Chondrocyte (in vitro differentiated cells): ENCODE results near the gene LENG8. TPM values are rescaled to one million over a fixed set of nuclear protein-coding genes. Genes with fewer than 3 reads are reported as not detected.
"Not testable (repeated sequence)": the region's sequence is repeated elsewhere in the genome, so short reads cannot be mapped to it uniquely, and the experiment has no call there.

Source experiments
- DNase-seq: peaks from one replicate; pipeline ENCODE4 v3.0.0; 2021; ENCODE audit warnings: mixed read lengths, low spot score
- H3K27ac Mint-ChIP-seq: one replicate; pipeline ENCODE4 v1.8.0; 2021; ENCODE audit warnings: mild to moderate bottlenecking, moderate library complexity, mixed read lengths; ENCODE audit not compliant: unreplicated experiment
- H3K27me3 Mint-ChIP-seq: 2 replicates; pipeline ENCODE4 v1.8.0; 2021; ENCODE audit warnings: low read depth, mixed read lengths
- H3K36me3 Mint-ChIP-seq: 2 replicates; pipeline ENCODE4 v1.8.0; 2021; ENCODE audit warnings: low read depth, mixed read lengths
- H3K4me1 Mint-ChIP-seq: 2 replicates; pipeline ENCODE4 v1.8.0; 2021; ENCODE audit warnings: low read depth, mild to moderate bottlenecking, mixed read lengths
- H3K4me3 Mint-ChIP-seq: one replicate; pipeline ENCODE4 v1.8.0; 2021; ENCODE audit warnings: mild to moderate bottlenecking, moderate library complexity, mixed read lengths; ENCODE audit not compliant: unreplicated experiment
- H3K9me3 Mint-ChIP-seq: 2 replicates; pipeline ENCODE4 v1.8.0; 2021; ENCODE audit warnings: low read depth, mixed read lengths
- total RNA-seq: library from RNA; stranded (reverse); gene quantifications from 3 replicates; pipeline ENCODE4 v1.2.1, GENCODE V29; 2021
- TF ChIP-seq, protein P1 (sequence below): fragments of 200-600 bp; sonication (generic); IDR thresholded peaks from 2 replicates; pipeline ENCODE4 v1.5.0; 2021; ENCODE audit warnings: antibody characterized with exemption, mild to moderate bottlenecking, moderate library complexity

LENG8 gene
- total RNA-seq, 1 donor from 2014 or later, result 110 TPM

DNA sequence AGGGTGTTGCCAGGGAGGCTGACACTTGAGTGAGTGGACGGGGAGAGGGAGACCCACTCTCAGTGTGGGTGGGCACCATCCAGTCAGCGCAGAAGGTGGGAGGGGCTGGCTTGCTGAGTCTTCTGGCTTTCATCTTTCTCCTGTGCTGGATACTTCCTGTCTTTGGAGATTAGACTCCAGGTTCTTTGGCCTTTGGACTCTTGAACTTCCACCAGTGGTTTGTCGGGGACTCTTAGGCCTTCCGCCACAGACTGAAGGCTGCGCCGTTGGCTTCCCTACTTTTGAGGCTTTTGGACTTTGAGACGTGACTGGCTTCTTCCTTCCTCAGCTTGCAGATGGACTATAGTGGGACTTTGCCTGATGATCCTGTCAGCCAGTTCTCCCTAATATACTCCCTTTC lies 4.3 kb upstream of the LENG8 start:
- Mint-ChIP-seq H3K36me3 (peaks cover 16% of the 10 kb centered on the region), H3K27ac (no peak overlapping the region), H3K4me3 (no peak overlapping the region), H3K9me3 (no peaks in the 10 kb centered on the region), H3K4me1 (peaks cover 18% of the 10 kb centered on the region), H3K27me3 (no peaks in the 10 kb centered on the region)
- TF ChIP-seq, protein P1, sequence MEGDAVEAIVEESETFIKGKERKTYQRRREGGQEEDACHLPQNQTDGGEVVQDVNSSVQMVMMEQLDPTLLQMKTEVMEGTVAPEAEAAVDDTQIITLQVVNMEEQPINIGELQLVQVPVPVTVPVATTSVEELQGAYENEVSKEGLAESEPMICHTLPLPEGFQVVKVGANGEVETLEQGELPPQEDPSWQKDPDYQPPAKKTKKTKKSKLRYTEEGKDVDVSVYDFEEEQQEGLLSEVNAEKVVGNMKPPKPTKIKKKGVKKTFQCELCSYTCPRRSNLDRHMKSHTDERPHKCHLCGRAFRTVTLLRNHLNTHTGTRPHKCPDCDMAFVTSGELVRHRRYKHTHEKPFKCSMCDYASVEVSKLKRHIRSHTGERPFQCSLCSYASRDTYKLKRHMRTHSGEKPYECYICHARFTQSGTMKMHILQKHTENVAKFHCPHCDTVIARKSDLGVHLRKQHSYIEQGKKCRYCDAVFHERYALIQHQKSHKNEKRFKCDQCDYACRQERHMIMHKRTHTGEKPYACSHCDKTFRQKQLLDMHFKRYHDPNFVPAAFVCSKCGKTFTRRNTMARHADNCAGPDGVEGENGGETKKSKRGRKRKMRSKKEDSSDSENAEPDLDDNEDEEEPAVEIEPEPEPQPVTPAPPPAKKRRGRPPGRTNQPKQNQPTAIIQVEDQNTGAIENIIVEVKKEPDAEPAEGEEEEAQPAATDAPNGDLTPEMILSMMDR, result no peak
- DNase-seq, result no peak

GRCh38 chr19:54446349-54446748 lies 2.6 kb upstream of the LENG8 start:
- H3K27me3 Mint-ChIP-seq, H3K4me3 Mint-ChIP-seq, DNase-seq, H3K27ac Mint-ChIP-seq, H3K9me3 Mint-ChIP-seq: not testable (repeated sequence)
- TF ChIP-seq, protein P1, result peak; percentile 19
- peaks cover 34% of the 10 kb centered on the region for H3K4me1 Mint-ChIP-seq
- peaks cover 17% of the 10 kb centered on the region for H3K36me3 Mint-ChIP-seq

DNA sequence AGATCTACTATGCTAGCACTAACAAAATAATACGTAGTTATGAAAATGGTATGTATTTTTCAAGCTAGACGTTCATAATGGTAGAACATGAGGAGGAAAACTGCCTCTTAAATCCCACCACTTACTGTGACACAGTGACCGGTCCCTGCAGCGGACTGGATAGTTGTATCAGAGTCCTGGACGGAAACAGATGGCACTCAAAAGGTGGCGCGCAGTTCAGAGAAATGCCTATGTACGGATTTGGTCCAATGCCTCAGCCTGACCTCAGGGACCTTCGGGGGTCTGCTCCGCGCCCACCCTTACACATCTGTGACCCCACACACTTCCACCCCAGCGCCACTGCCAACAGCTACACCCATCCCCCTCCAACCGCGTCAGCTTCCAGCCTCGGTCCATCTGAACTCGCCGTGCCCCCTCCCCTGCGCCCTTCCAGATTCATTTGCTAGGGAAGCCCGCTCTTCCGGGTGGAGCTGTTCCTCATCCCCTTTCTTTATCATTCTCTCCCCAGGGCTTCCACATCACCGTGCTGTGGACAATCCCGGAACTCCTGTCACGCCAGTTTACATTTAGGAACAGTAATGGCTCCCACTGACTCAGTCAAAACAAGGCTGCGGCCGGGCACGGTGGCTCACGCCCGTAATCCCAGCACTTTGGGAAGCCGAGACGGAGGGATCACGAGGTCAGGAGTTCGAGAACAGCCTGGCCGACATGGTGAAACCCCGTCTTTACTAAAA lies 792 bp upstream of the LENG8 start:
- H3K27me3 Mint-ChIP-seq, result no peaks in the 10 kb centered on the region
- TF ChIP-seq, protein P1, result peak; percentile 33
- peak overlapping the region; percentile 100 for H3K4me3 Mint-ChIP-seq
- peaks cover 41% of the 10 kb centered on the region for H3K4me1 Mint-ChIP-seq
- peak; percentile 91 for DNase-seq
- H3K9me3 Mint-ChIP-seq, result no peaks in the 10 kb centered on the region
- peaks cover 21% of the 10 kb centered on the region for H3K36me3 Mint-ChIP-seq
- H3K27ac Mint-ChIP-seq, result peak overlapping the region; percentile 100

DNA sequence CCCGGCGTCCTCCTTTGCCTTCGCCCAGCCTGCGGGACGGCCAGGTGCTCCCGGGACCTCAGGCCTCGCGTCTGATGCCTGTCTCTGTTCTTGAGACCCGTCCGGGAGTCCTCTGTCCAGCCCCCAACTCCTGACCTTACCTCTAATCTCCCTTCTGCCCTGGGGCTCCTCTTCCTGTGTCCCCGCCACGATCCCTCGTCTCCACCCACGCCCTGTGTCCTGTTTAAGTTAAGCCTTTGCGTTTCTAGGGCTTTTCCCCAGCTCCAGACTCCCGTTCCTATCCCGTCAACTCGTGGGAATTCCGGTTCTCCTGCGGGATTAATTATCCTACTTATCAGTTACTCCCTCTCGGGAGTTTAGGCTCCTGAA lies 686 bp downstream of the LENG8 start:
- TF ChIP-seq, protein P1, result no peak
- no peak for DNase-seq
- Mint-ChIP-seq H3K27me3 (no peaks in the 10 kb centered on the region), H3K4me1 (peaks cover 41% of the 10 kb centered on the region), H3K4me3 (peak overlapping the region; percentile 100), H3K27ac (peak overlapping the region; percentile 100), H3K36me3 (peaks cover 20% of the 10 kb centered on the region), H3K9me3 (no peaks in the 10 kb centered on the region)

DNA sequence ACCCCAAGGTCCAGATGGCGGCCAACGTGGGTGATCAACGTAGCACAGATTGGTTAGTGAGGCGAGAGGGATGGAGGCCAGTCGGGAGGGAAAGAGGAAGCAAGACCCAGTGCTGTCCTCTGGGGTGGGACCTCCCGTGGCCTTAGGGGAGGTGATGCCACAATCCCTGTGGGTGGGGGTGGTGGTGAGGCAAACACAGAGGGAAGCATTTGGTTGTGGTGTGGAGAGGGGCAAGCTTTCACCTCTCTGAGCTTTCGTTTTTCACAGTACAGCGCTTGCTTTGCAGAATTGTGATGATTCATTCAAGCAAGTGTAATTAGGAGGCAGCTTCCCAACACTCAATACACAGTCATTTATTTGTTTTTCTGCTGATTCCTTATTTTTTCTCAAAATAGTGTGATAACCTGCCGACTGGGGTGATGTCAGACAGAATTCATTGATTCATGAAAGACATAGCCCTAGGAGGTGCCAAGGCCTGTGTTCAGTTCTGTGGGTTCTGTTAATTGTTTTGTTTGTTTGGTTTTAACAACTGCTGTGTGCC lies 2.4 kb downstream of the LENG8 start:
- Mint-ChIP-seq H3K9me3 (no peaks in the 10 kb centered on the region), H3K4me1 (peaks cover 41% of the 10 kb centered on the region), H3K27ac (peak overlapping the region; percentile 81), H3K27me3 (no peaks in the 10 kb centered on the region), H3K36me3 (peaks cover 25% of the 10 kb centered on the region), H3K4me3 (peak overlapping the region; percentile 100)
- TF ChIP-seq, protein P1, result no peak
- peak; percentile 81 for DNase-seq
